EL (cell line): ENCODE measurements around the gene DUS1L.
A peak's percentile ranks its signal among the peaks of the same experiment; 100 is the strongest.

Source experiments
- DNase-seq: peaks from one replicate; pipeline ENCODE4 v3.0.0-alpha.2; 2016

DUS1L gene

GRCh38 chr17:82100502-82101298, 35.1 kb upstream of the DUS1L start:
- DNase-seq = no peak

- DNase-seq = no peak
Measured at GRCh38 chr17:82098939-82099763, 33.5 kb upstream of the DUS1L start.

DNA sequence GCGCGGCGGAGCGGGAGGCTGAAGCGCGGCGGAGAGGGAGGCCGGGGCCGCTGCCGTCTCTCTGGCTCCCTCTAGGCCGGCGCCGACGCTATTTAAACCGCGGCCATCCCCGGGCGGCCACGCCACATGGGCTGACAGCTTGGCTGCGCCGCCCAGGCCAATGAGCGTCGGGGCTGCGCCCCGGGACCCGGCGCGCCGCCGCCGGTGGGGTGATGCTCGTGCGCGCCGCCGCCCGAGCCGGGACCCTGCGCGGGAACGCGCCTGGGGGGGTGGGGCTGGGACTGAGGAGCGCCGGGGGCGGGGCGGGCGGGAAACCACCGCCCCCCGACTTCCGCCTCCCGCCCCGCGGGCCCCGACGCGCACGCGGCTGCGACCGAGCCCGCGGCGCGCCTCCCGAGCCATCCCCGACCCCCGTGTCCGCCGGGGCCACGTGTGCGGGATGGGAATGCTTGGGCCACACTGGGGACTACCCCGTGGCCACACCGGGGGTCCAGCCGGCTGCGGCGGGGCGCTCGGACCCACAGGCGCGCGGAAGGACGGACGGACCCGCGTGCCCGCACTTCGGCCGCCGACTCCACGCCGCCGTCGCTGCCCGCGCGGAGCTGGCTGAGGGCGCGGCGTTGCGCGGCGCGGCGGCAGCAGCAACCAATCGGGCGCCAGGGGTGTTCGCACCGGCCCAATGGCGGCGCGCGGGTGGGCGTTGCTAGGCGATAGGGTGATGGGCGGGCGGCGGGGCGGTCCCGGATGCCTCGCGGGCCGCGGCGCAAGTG, 32.8 kb upstream of the DUS1L start, which contains the start of gene FASN:
Gene FASN, minus strand, starts transcription at position 68 of the 770 bp plus-strand sequence. CDS start 1,791 bp downstream, outside the sequence.
- peak; percentile 95 for DNase-seq

- no peak for DNase-seq
Measured at GRCh38 chr17:82097919-82098168, 32.2 kb upstream of the DUS1L start.

GRCh38 chr17:82097184-82097918, 31.7 kb upstream of the DUS1L start:
- DNase-seq = peak; percentile 66

- no peak for DNase-seq
Measured at GRCh38 chr17:82096709-82097183, 31.1 kb upstream of the DUS1L start.

DNA sequence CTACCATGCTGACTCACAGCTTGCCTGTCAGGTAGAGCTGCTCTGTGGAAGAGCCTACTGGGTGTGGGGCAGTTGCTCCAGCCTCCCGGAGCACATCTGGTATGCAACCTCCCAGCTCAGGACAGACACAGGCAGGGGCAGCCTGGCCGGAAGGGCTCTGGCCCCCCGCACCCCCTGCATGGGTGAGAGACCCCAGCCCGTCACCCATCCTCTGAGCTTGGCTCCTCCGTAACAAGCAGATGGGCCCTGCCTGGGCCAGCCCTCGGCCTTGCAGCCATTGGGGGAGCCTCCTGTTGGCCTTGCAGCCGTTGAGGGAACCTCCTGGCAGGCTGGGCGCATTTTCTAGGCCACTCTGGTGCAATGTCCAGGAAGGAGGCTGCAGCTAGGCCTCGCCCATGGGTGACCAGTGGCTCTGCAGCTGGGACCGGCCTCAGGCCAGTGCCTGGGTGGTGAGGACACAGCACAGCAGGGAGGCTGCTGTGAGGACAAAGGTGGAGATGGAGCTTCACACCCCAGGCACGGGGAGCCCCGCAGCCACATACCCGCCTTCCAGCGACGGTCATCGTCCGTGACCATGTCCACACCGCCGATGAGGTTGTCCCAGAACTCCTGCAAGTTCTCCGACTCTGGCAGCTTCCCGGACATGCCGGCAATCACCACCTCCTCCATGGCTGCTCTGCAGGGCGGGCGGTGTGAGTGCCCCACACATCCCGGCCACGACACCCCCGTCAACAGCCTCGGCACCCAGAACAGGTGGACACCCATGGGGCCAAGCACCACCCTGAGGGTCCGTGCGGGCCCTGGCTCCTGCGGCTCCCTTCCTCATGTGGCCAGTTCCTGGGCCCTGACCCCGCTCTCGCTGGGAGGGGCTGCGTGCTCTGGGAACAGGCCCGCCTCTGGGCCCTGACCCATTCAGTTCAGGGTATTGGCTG, 30.4 kb upstream of the DUS1L start:
- no peak for DNase-seq

DNA sequence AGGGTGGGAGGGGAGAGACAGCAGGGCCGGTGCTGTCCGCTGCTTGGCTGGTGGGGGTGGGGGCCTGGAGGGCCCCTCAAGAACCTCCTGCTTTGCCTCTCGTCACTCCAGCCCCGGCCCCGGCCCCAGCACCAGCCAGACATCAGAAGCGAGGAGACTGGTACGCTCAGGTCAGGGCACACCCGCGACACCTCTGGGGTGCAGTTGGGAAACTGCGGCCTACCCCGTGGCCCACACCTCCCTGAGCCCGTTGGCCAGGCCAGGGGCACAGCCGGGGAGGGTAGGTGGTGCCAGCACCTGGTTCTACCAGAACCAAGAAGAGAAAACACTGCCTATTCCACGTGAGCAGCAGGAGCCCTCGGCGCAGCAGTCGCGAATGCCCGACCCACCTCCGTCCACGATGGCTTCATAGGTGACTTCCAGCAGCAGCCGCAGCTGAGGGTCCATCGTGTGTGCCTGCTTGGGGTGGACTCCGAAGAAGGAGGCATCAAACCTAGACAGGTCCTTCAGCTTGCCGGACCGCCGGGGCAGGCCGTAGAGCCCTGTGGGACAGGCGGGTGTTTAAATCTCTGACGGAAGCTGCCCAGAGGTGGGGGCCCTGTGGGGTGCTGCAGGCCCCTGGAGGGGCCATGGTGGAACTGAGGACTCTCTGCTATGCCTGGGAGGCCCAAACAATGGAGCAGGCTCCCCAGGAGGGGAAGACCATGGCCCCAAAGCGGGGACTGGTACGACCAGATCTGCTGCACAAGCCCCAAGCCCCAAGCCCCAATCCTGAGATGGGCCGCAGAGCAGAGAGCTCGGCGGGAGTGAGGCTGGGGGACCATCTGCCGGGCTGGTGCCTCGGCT, 29.6 kb upstream of the DUS1L start:
- no peak for DNase-seq

DNA sequence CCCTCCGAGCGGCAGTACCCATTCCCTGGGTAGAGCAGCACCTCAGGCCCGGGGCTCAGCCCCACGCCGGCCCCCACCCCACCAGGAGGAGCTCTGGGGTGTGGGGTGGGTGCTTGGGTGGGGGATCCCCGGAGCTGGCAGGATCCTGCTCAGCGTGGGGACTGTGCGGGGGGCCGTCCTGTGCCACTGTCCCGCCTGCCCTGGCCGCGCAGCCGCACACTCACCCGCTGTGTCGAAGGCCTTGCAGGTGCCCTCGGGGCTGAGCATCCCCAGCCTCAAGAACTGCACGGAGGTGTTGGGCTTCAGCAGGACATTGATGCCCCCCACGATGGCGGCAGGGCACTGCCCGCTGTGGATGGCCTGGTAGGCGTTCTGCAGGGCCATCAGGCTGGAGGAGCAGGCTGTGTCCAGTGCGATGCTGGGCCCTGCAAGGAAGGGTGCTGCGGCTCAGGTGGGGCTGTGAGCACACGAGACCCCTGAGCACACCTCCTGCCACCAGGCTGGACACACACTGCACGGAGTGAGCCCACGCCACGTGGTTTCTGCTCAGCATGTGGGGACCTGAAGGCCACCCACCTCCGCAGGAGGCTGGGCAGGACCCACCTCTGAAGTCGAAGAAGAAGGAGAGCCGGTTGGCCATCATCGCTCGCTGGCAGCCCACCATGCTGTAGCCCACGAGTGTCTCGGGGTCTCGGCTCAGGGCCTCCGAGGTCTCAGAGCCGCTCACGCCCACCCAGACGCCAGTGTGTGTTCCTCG, 27.6 kb upstream of the DUS1L start:
- no peak for DNase-seq

- DNase-seq = no peak
Measured at GRCh38 chr17:82092628-82092994, 27.0 kb upstream of the DUS1L start.

- no peak for DNase-seq
Measured at GRCh38 chr17:82092094-82092586, 26.5 kb upstream of the DUS1L start.

- DNase-seq = no peak
Measured at GRCh38 chr17:82091264-82092066, 25.9 kb upstream of the DUS1L start.

DNA sequence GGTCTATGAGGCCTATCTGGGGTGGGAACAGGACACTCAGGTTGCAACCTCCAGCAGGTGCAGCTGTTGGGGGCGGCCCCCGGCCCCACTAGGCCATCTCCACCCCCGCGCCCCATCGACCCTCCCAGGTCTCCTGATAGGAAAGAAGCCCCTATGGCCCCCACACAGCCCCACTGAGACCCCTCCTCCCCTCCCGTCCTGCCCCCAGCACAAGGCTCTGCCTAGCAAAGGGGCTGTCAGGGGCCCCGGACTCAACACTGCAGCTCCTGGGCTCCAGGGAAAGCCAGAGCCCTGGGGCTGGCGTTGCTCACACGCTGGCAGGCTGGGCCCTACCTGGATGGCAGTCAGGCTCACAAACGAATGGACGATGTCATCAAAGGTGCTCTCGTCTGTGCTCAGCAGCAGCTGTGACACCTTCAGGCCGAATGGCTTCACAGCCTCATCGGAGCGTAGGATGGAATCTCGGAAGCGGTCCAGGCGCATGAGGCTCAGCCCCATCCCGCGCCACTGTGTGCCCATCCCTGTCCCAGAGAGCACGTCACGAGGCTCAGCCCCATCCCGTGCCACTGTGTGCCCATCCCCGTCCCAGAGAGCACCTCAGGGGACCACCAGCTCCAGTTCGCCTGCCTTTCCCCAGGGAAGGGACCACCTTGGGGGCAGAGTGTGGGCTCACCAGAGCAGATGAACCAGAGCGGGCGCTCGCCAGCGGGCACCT, 25.1 kb upstream of the DUS1L start:
- no peak for DNase-seq

DNA sequence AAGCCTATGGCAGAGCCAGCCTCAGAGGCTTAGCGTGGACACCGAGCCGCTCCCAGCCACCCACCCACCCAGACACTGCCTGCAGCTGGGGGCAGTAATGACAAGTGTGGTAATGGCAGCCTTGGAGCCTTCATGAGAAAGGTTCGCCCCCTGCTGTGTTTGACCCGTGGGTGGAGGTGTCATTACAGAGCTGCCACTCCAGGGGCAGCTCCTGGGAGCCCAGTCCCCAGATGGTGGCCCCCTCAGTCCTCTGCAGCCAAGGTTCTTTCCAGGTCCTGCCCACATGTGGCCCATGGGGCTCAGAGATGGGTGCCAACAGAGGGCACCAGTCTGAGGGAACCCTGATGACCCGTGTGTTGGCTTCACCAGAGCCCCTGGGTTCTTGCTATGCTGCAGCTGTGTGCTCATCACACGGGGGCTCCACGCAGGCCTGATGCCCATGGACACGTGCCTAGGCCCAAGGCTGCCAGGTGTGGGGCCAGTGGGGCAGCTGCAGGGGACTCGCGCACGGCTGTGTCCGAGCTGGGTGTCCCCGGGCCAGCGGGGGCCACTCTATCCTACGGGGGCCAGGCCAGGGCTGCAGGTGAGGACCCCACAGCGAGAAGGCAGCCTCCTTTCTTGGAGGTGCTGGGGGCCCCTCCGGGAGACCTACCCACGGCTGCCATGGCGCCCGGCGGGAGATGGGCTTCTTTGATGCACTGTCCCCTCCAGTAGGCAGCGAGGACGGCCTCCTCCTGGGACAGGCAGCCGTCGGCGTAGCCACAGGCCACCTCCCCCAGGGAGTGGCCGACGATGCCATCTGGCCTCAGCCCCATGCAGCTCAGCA, 24.3 kb upstream of the DUS1L start:
- DNase-seq = no peak

DNA sequence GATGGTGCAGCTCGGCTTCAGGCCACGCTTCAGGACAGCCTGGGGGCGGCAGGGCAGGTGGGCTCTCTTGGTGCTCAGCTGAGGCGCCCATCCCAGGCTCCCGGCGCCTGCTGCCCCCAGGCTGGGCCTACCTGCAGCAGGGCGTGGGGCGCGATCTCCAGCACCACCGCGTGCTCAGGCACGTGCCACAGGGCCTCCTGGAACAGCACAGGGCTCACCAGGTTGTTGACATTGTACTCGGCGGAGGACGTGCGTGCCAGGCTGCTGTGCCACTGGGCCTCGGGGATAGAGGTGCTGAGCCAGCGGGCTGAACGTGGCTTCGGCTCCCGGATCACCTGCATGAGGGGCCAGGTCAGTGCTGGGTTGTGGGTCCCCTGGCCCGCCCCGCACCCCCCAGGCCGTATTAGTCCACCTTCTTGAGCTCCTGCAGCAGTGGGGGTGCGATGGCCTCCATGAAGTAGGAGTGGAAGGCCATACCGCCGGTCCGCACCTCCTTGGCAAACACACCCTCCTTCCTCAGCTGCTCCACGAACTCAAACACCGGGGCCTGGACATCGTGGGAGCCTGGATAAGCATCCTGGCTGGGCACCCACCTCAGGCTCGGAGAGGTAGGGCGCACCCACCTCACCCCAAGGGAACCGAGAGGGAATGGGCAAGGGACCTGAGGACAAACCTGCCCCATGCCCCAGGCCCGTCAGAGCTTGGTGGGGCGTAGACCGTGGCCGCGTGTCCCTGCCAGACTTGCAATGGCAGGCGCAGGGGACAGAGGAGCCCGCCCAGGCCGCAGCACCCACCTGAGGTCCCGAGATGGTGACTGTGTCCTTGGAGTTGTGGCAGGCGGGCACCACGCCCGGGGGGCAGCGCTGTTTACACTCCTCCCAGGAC, 23.5 kb upstream of the DUS1L start:
- no peak for DNase-seq
